ENCODE measurements around the gene KAZN.

The KAZN gene

GRCh38 chr1:14591600-14591999, 6.9 kb upstream of the KAZN start (continued):
- TF ChIP-seq RARB (CRISPR knock-in tag; IDR thresholded peaks at IDR 0.05): no peak
- TF ChIP-seq SNAI2 (CRISPR knock-in tag; IDR thresholded peaks at IDR 0.05): no peak
- TF ChIP-seq ZNF70 (CRISPR knock-in tag; IDR thresholded peaks at IDR 0.05): no peak
- no peak for TF ChIP-seq POU6F1 (CRISPR knock-in tag; IDR thresholded peaks at IDR 0.05; ENCODE audit: borderline replicate concordance, low read depth)

- TF ChIP-seq CSRNP3 (CRISPR knock-in tag; IDR thresholded peaks at IDR 0.05) (no peak), PATZ1 (CRISPR knock-in tag; IDR thresholded peaks at IDR 0.05; ENCODE audit: borderline replicate concordance) (no peak), BACH2 (CRISPR knock-in tag; IDR thresholded peaks at IDR 0.05; ENCODE audit: borderline replicate concordance) (no peak), ZNF565 (CRISPR knock-in tag; conservative IDR thresholded peaks at IDR 0.05; ENCODE audit: low read depth) (no peak), ARNTL (CRISPR knock-in tag; IDR thresholded peaks at IDR 0.05; ENCODE audit: borderline replicate concordance, low read depth) (no peak), CSDC2 (CRISPR knock-in tag; IDR thresholded peaks at IDR 0.05) (no peak), OSR1 (CRISPR knock-in tag; IDR thresholded peaks at IDR 0.05) (no peak), TOX (CRISPR knock-in tag; IDR thresholded peaks at IDR 0.05; ENCODE audit: borderline replicate concordance) (no peak), GLIS3 (CRISPR knock-in tag; IDR thresholded peaks at IDR 0.05) (no peak), TCF4 (CRISPR knock-in tag; IDR thresholded peaks at IDR 0.05; ENCODE audit: borderline replicate concordance) (no peak), ISL1 (CRISPR knock-in tag; IDR thresholded peaks at IDR 0.05) (no peak), CREB5 (CRISPR knock-in tag; IDR thresholded peaks at IDR 0.05; ENCODE audit: low read depth) (no peak), ZC3H10 (CRISPR knock-in tag; IDR thresholded peaks at IDR 0.05) (no peak), ZFP3 (CRISPR knock-in tag; IDR thresholded peaks at IDR 0.05) (no peak), ZFP30 (CRISPR knock-in tag; IDR thresholded peaks at IDR 0.05) (no peak)
- no peak for ATAC-seq
Observed at GRCh38 chr1:14592004-14592631, 6.4 kb upstream of the KAZN start.

GRCh38 chr1:14593302-14593701, 5.2 kb upstream of the KAZN start:
- no peak for ATAC-seq
- no peak for TF ChIP-seq CSDC2 (CRISPR knock-in tag; IDR thresholded peaks at IDR 0.05)
- TF ChIP-seq TOX (CRISPR knock-in tag; IDR thresholded peaks at IDR 0.05; ENCODE audit: borderline replicate concordance): no peak
- TF ChIP-seq POU6F1 (CRISPR knock-in tag; IDR thresholded peaks at IDR 0.05; ENCODE audit: borderline replicate concordance, low read depth): no peak
- TF ChIP-seq BACH2 (CRISPR knock-in tag; IDR thresholded peaks at IDR 0.05; ENCODE audit: borderline replicate concordance): no peak
- no peak for TF ChIP-seq GLIS3 (CRISPR knock-in tag; IDR thresholded peaks at IDR 0.05)
- no peak for TF ChIP-seq ZNF8 (CRISPR knock-in tag; IDR thresholded peaks at IDR 0.05)

GRCh38 chr1:14594045-14594444, 4.4 kb upstream of the KAZN start:
- no peak for ATAC-seq
- TF ChIP-seq SNAI2 (CRISPR knock-in tag; IDR thresholded peaks at IDR 0.05) (no peak), ISL1 (CRISPR knock-in tag; IDR thresholded peaks at IDR 0.05) (no peak), CSRNP3 (CRISPR knock-in tag; IDR thresholded peaks at IDR 0.05) (no peak), ZFP3 (CRISPR knock-in tag; IDR thresholded peaks at IDR 0.05) (no peak), ZC3H10 (CRISPR knock-in tag; IDR thresholded peaks at IDR 0.05) (no peak), PATZ1 (CRISPR knock-in tag; IDR thresholded peaks at IDR 0.05; ENCODE audit: borderline replicate concordance) (no peak), ARNTL (CRISPR knock-in tag; IDR thresholded peaks at IDR 0.05; ENCODE audit: borderline replicate concordance, low read depth) (no peak), ZNF8 (CRISPR knock-in tag; IDR thresholded peaks at IDR 0.05) (no peak), BACH2 (CRISPR knock-in tag; IDR thresholded peaks at IDR 0.05; ENCODE audit: borderline replicate concordance) (no peak), TOX (CRISPR knock-in tag; IDR thresholded peaks at IDR 0.05; ENCODE audit: borderline replicate concordance) (no peak), ZFP30 (CRISPR knock-in tag; IDR thresholded peaks at IDR 0.05) (no peak), OSR1 (CRISPR knock-in tag; IDR thresholded peaks at IDR 0.05) (no peak), GLIS3 (CRISPR knock-in tag; IDR thresholded peaks at IDR 0.05) (no peak), CSDC2 (CRISPR knock-in tag; IDR thresholded peaks at IDR 0.05) (no peak), ZNF70 (CRISPR knock-in tag; IDR thresholded peaks at IDR 0.05) (no peak), ESRRG (CRISPR knock-in tag; IDR thresholded peaks at IDR 0.05) (no peak)
